GM13976 (cell line): ENCODE measurements around the gene CDC37L1.

ENCODE experiments used
- DNase-seq: peaks from one replicate; pipeline ENCODE4 v3.0.0; 2012; ENCODE audit warnings: low spot score
- in situ Hi-C: fragments of 300-500 bp; cut with MboI; formaldehyde crosslinking; loops from one replicate; pipeline ENCODE4 v1.12.0; 2022; ENCODE audit warnings: low sequenced_read_pairs, mixed read lengths, inconsistent platforms; ENCODE audit not compliant: unreplicated experiment
- TF ChIP-seq, protein P1 (sequence below): IDR thresholded peaks from 2 replicates; pipeline ENCODE4 v1.5.1; 2012; ENCODE audit warnings: borderline replicate concordance, mild to moderate bottlenecking; ENCODE audit not compliant: insufficient read depth; ENCODE audit errors: extremely low read depth, missing control alignments, control extremely low read depth

CDC37L1 gene

DNA sequence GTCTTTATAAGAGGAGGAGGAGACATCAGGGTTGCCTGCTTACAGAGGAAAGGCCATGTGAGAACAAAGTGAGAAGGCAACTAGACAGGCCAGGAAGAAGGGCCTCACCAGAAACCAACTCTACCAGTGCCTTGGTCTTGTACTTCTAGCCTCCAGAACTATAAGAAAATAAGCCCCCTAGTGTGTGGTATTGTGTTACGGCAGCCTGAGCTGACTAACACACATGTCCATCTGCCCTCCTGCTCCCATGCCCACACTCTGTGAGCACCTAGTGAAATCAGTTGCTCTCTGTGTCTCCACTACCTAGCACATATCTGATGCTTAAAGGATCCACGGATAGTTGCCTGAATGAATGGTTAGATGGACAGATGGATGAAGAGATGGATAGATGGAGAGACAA lies 54.8 kb downstream of the CDC37L1 start:
- in situ Hi-C loops = no loop called here
- no peak for DNase-seq
- TF ChIP-seq, protein P1, sequence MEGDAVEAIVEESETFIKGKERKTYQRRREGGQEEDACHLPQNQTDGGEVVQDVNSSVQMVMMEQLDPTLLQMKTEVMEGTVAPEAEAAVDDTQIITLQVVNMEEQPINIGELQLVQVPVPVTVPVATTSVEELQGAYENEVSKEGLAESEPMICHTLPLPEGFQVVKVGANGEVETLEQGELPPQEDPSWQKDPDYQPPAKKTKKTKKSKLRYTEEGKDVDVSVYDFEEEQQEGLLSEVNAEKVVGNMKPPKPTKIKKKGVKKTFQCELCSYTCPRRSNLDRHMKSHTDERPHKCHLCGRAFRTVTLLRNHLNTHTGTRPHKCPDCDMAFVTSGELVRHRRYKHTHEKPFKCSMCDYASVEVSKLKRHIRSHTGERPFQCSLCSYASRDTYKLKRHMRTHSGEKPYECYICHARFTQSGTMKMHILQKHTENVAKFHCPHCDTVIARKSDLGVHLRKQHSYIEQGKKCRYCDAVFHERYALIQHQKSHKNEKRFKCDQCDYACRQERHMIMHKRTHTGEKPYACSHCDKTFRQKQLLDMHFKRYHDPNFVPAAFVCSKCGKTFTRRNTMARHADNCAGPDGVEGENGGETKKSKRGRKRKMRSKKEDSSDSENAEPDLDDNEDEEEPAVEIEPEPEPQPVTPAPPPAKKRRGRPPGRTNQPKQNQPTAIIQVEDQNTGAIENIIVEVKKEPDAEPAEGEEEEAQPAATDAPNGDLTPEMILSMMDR = no peak

DNA sequence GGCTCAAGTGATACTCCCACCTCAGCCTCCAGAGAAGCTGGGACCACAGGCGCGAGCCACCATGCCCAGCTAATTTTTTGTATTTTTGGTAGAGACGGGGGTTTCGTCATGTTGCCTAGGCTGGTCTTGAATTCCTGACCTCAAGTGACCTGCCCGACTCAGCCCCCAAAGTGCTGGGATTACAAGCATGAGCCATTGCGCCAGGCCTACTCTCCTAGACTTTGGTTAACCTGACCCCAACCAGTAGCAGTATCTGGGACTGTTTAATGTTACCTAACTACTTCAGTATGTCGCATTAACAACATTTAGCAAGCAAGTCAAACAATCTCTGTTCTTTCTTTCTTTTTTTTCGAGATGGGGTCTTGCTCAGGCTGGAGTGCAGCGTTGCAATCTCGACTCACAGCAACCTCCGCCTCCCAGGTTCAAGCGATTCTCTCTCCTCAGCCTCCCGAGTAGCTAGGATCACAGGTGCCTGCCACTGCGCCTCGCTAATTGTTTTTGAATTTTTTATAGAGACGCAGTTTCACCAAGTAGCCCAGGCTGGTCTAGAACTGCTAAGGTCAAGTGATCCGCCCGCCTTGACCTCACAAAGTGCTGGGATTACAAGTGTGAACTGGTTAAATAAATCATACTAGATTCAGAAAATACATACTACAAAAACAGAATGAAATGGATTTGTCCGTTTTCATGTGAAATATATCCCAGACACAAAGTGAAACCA lies 59.7 kb downstream of the CDC37L1 start:
- TF ChIP-seq, protein P1 = no peak
- no peak for DNase-seq
- in situ Hi-C loops = no loop called here

DNA sequence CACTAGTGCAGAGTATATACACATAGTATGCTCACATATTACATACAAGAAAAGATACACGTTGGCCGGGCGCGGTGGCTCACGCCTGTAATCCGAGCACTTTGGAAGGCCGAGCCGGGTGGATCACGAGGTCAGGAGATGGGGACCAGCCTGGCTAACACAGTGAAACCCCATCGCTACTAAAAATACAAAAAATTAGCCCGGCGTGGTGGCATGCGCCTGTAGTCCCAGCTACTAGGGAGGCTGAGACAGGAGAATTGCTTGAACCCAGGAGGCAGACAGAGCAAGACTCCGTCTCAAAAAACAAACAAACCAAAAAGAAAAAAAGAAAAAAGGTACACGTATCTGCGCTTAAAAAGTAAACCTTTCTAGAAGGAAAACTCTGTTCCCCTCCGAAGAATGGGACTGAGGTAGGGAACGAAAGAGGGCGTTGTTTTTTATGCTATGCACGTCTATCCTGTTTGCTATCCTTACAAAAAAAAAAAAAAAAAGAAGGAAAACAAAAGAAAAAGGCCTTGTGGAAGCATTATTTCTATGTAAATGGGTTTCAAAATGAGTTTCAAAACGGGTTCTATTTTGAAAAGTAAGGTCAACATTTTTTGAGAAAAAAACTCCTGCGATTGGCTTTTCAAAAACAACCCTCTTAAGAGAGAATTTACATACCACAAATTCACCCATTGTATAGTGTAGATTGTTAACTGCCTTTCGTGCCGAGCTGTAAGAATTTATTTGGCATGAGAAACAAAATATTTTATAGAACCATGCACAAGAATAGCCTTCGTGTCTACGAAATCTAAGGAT lies 60.4 kb downstream of the CDC37L1 start:
- TF ChIP-seq, protein P1 = no peak
- in situ Hi-C loops = loop anchor here (10.0 kb wide), 1 partner anchor 855 kb away; no protein-coding TSS in a partner anchor
- peak; percentile 41 for DNase-seq

DNA sequence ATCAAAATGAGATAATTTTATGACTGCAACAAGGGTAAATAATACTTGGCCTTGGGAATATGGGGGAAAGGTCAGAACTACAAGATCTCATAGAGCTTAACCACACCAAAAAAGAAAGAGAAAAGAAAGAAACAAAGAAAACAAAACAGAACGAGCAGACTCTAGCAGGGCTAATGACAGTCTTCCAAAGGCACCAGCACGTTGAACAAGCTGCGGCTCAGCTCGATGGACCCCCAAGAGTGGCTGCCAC lies 60.9 kb downstream of the CDC37L1 start:
- in situ Hi-C loops = loop anchor here (10.0 kb wide), 1 partner anchor 854 kb away; no protein-coding TSS in a partner anchor
- TF ChIP-seq, protein P1 = no peak
- DNase-seq = no peak

DNA sequence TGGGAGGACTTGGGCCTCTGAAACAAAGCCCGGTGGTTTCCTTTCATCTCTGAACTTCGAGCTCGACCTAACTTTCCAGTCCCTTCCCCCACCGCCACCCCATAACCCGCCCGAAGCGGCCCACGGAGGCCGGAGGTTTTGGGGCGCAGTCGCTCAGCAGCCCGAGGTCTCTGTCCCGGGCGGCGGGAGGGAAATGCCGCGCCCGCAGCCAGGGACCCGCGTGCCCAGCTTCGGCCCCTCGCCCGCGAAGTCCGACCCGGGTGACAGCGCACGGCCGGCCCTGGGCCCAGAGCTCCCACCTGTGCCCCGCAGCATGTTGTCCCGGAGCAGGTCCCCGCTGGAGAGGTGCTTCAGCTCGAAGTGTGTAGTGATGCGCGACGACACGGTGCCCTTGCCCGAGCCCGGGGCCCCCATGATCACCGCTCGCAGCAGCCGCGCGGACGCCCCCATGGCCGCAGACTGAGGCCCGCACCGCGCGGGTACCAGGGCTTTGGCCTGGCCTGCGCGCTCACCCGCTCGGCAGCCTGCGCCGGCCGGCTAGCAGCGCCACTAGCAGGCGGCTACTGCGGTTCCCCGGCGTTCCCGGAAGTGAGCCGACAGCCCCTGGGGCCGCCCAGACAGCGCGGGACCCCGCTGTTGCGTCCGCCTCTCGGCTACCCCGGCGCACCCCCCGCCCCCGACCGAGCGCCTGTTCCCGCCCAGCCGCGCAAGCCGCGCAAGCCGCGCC lies 61.4 kb downstream of the CDC37L1 start, which contains the start of gene AK3:
AK3 (minus strand) TSS at position 565 of the 727 bp plus-strand sequence; CDS start at position 450, 115 bp downstream.
- TF ChIP-seq, protein P1 = peak; percentile 42
- peak; percentile 98 for DNase-seq
- in situ Hi-C loops = loop anchor here (10.0 kb wide), 1 partner anchor 854 kb away; no protein-coding TSS in a partner anchor

DNA sequence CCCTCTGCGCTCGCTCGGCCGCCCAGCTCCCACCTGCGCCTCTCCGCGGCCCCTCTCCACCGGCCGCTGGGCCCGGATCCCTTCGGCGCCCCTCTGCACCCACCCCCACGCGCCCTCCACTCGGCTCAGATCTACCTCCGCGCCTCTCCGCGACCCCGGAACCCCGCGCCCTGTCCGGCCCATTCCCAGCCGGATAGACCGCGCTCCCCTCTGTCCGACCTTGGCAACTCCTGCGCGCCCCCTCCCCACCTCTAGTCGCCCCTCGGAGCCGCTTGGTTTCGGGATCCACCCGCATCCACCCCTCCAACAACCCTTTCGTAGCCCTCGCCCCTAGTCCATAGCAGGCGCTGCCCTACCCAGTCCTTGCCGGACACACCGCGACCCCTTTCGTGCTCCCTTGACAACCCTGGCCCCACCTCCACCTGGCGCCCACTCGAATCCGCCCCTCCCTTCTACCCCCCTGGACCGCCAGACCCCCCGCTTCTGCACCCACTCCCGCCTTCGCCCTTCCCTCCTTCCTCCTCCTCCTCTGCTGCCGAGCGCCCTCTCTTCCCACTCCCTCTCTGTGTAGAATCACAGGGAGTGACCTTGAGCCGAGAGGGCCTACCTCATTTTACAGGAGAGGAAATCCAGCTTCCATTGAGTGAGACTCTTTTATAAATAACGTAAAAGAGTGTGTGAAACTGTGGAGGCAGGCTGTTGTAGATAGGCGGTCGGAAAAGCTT lies 62.2 kb downstream of the CDC37L1 start:
- TF ChIP-seq, protein P1 = no peak
- no peak for DNase-seq
- in situ Hi-C loops = loop anchor here (10.0 kb wide), 1 partner anchor 853 kb away; no protein-coding TSS in a partner anchor
